ENCODE data around the gene SEMA4B.

- TF ChIP-seq CTCF (IDR thresholded peaks at IDR 0.05) (no peak), POLR2A (IDR thresholded peaks at IDR 0.05) (no peak)
These were observed 22.5 kb downstream of the SEMA4B start for GRCh38 chr15:90223441-90224165.

Measured in Peyer's patch (tissue), 4 donors.